Left ventricle myocardium inferior (tissue), 1 donor: ENCODE data around the gene SIPA1L2. TPM values are rescaled to one million over a fixed set of nuclear protein-coding genes. Genes with fewer than 3 reads are reported as not detected.

Experiments
- DNase-seq: peaks from one replicate; pipeline ENCODE4 v3.0.0-alpha.2; 2020
- H3K27ac ChIP-seq: fragments of 200-600 bp; replicated peaks from 2 replicates; pipeline ENCODE4 v1.8.0; 2021
- H3K27me3 ChIP-seq: fragments of 200-600 bp; 2 replicates; pipeline ENCODE4 v1.8.0; 2021; ENCODE audit warnings: low read depth
- H3K36me3 ChIP-seq: fragments of 200-600 bp; 2 replicates; pipeline ENCODE4 v1.8.0; 2021
- H3K4me1 ChIP-seq: fragments of 200-600 bp; 2 replicates; pipeline ENCODE4 v1.8.0; 2021
- H3K4me3 ChIP-seq: fragments of 200-600 bp; 2 replicates; pipeline ENCODE4 v1.8.0; 2021; ENCODE audit warnings: mild to moderate bottlenecking, moderate library complexity
- H3K9me3 ChIP-seq: fragments of 200-600 bp; replicated peaks from 2 replicates; pipeline ENCODE4 v1.8.0; 2021
- CTCF ChIP-seq: fragments of 200-600 bp; IDR thresholded peaks from 2 replicates; pipeline ENCODE4 v1.8.0; 2021; ENCODE audit warnings: antibody characterized with exemption, mild to moderate bottlenecking, borderline replicate concordance
- intact Hi-C: fragments of 100-400 bp; cut with micrococcal nuclease; formaldehyde crosslinking; loops from one replicate; pipeline ENCODE4 v1.11.0; 2022
- total RNA-seq: library from RNA; stranded (reverse); fragmentation: NEBNext Ultra II Directional; extraction: Animal tissue kit (Norgen Biotek cat#: 25700); gene quantifications from one replicate; pipeline ENCODE4 v1.2.1, GENCODE V29; 2021
- donor health status: DM: no; HTN: yes; CAD: no; lungs with severe emphysema.

The SIPA1L2 gene
- total RNA-seq, 1 donor from 2014 or later, result 127 TPM

- no peaks in the 10 kb centered on the region for H3K9me3 ChIP-seq
- peak overlapping the region; percentile 29 for H3K27ac ChIP-seq
Observed at GRCh38 chr1:232597721-232598120, 32.2 kb downstream of the SIPA1L2 start.

DNA sequence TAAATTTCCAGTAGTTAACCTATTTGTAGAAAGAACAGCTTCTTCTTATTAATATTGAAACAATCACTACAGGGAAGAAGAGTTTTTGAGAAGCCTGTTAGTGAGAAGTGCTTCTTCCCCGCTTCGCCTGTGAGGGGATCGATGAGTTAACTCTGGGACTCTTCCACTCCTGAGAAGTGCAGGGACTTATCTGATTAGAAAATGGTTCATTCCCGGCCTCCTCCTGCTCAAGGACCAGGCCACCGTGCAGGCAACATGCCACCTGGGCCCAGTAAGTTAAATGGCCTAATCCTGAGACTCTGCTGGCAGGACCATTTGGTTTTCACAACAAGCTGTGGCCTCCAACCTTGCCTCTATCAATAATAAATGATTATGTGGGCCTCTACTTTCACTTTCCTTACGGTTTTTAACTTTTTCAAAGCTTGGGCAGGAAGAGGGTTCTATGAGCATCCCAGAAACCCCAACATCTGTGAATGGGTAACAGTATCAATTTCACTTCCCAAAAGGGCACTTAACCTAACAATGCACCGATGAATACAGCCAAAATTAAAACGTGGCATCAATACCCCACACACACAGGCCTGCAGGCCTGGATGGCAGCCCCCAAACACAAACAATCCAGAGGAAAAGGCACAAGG, 33.1 kb downstream of the SIPA1L2 start:
- Histone ChIP-seq H3K36me3 (no peaks in the 10 kb centered on the region), H3K4me3 (no peak overlapping the region), H3K27me3 (no peaks in the 10 kb centered on the region), H3K9me3 (no peaks in the 10 kb centered on the region), H3K4me1 (peaks cover 94% of the 10 kb centered on the region), H3K27ac (peak overlapping the region; percentile 77)
- no peak for TF ChIP-seq CTCF
- DNase-seq, result no peak
- intact Hi-C loops, result no loop called here

More at GRCh38 chr1:232597721-232598120, 32.2 kb downstream of the SIPA1L2 start:
- no peak for DNase-seq
- Histone ChIP-seq H3K27me3 (no peaks in the 10 kb centered on the region), H3K36me3 (no peaks in the 10 kb centered on the region), H3K4me3 (no peak overlapping the region), H3K4me1 (peaks cover 84% of the 10 kb centered on the region)
- intact Hi-C loops, result no loop called here
- TF ChIP-seq CTCF, result no peak

DNA sequence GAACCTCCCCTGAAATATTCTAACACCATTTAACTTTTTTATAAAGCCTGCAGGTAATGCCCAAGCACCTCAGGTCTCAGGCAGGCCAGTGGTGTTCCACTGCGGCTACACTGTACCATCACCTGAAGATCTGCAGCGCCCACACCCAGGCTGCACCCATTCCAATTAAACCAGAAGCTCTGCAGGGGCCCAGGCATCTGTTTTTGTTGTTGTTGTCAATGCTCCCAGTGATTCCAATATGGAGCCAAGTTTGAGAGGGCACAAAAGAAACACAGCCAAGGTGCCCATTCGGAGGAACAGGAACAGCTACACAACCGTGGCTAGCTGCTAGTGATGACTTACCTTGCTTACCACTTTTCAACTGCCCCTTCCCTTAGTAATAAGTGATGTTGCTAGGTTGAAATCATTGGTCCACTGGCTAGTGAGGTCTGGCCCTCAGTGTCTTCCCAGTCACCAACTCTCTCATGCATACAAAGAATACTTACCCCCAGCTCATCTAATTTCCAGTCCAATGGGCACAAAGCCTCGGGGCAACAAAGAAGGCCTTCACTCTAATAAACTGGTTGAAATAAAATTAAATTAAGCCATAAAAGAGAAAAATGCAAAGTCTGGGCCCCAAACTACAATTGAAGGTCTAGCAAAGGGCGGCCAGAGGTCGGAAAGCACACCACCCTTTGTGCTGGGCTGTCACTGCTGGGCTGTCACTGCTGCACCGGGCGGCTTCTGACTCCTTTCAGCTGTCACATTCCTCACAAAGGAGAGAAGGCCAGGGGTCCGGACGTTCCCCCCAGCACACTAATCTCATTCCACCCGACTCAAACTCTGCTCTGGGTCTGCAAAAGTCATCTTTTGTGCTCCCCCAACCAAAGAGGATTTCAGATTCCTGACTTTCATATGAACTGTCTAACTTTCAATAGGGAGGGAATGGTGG, 34.9 kb downstream of the SIPA1L2 start:
- Histone ChIP-seq H3K4me1 (peaks cover 96% of the 10 kb centered on the region), H3K27ac (peak overlapping the region; percentile 77), H3K27me3 (no peaks in the 10 kb centered on the region), H3K4me3 (peak overlapping the region; percentile 29), H3K36me3 (no peaks in the 10 kb centered on the region), H3K9me3 (no peaks in the 10 kb centered on the region)
- intact Hi-C loops, result no loop called here
- TF ChIP-seq CTCF, result no peak
- DNase-seq, result peak; percentile 32

DNA sequence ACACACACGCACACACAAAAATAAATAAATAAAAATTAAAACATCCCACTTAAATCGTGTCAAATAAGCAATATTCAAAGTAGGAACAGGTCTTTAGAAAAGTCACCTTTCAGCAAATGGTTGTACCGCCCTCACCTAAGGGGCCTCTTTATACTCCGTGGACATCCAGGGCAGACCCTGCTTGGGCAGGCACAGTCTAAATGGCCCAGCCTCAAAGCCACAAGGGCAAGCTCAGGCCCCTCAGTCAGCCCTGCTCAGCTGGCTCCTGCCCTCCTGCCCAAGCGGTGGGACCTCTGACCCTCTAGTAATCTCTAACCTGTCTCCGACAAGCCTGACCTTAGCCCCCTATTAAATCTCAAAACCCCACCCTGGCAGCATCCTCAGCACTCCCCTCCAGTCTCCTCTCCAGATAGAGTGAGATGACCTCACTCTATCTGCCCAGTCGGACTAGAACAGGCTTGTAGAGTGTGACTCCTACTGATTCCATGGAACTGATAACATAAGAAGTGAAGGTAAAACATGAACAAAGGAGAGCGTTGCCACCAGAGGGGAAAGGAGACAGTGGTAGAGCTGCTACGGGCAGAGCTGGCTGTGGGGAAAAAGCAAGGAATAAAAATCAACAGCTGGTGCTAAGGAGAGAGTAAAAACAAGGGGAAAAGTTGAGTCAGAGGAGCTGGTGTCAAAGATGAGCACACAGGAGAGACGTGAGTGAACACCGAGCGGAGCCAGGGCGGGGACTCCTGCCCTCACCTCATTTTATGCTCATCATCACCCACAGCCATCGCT, 36.0 kb downstream of the SIPA1L2 start:
- Histone ChIP-seq H3K27me3 (no peaks in the 10 kb centered on the region), H3K9me3 (no peaks in the 10 kb centered on the region), H3K4me1 (peaks cover 96% of the 10 kb centered on the region), H3K36me3 (no peaks in the 10 kb centered on the region), H3K27ac (peak overlapping the region; percentile 77), H3K4me3 (peak overlapping the region; percentile 29)
- no peak for DNase-seq
- TF ChIP-seq CTCF, result no peak
- intact Hi-C loops, result no loop called here

DNA sequence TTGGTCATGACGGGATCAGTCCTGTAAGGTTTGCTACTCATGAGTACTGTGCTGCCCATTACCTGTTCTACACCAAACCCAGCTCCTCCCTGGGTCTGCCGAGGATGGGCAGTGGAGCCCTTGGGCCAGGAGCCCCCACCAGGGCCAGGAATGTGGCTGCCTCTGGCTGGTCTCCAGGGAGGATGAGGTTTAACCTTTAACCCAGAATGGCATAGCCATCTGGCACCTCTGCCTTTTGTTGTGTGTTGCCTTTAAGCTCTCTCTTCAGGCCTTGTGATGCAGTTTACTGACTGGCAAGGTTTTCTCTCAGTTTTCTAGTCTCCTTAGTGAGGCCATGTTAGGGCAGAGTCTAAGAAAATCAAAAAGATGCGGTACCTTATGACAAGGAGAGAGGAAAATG, 38.6 kb downstream of the SIPA1L2 start:
- Histone ChIP-seq H3K4me1 (peaks cover 91% of the 10 kb centered on the region), H3K27ac (peak overlapping the region; percentile 75), H3K36me3 (no peaks in the 10 kb centered on the region), H3K4me3 (no peak overlapping the region), H3K9me3 (no peaks in the 10 kb centered on the region), H3K27me3 (no peaks in the 10 kb centered on the region)
- intact Hi-C loops, result no loop called here
- no peak for DNase-seq
- no peak for TF ChIP-seq CTCF
